GM19351 (cell line): ENCODE results near the gene ZNF425.
"Not testable (repeated sequence)": the region's sequence is repeated elsewhere in the genome, so short reads cannot be mapped to it uniquely, and the experiment has no call there.

Source experiments
- ATAC-seq: cut with Tn5 transposase; IDR thresholded peaks from one replicate; pipeline ENCODE4 v1.9.1; 2021; ENCODE audit warnings: mild to moderate bottlenecking, moderate library complexity; ENCODE audit not compliant: unreplicated experiment

Gene ZNF425

GRCh38 chr7:149074116-149074885 lies 51.8 kb downstream of the ZNF425 start:
- no peak for ATAC-seq

GRCh38 chr7:149072438-149072775 lies 53.7 kb downstream of the ZNF425 start:
- no peak for ATAC-seq

- ATAC-seq: no peak
Measured at GRCh38 chr7:149071641-149072437, 54.3 kb downstream of the ZNF425 start.

GRCh38 chr7:149071182-149071635 lies 54.9 kb downstream of the ZNF425 start:
- ATAC-seq: no peak

- ATAC-seq: no peak
Measured at GRCh38 chr7:149070372-149071125, 55.6 kb downstream of the ZNF425 start.

GRCh38 chr7:149067869-149068268 lies 58.3 kb downstream of the ZNF425 start:
- no peak for ATAC-seq

GRCh38 chr7:149063476-149063875 lies 62.6 kb downstream of the ZNF425 start:
- no peak for ATAC-seq

- ATAC-seq: not testable (repeated sequence)
Measured at GRCh38 chr7:149062217-149062899, 63.8 kb downstream of the ZNF425 start.

GRCh38 chr7:149060156-149060555 lies 66.0 kb downstream of the ZNF425 start:
- no peak for ATAC-seq

GRCh38 chr7:149053885-149054284 lies 72.2 kb downstream of the ZNF425 start:
- ATAC-seq: no peak

GRCh38 chr7:149053384-149053783 lies 72.7 kb downstream of the ZNF425 start:
- ATAC-seq: no peak
